PC-3 (cell line): ENCODE results near the gene TGFBR3. TPM values are rescaled to one million over a fixed set of nuclear protein-coding genes. Genes with fewer than 3 reads are reported as not detected.

Experiments
- ATAC-seq: fragments of 200-7000 bp; cut with Tn5 transposase; 2 replicates; pipeline ENCODE4 v1.9.1; 2020; ENCODE audit warnings: mild to moderate bottlenecking, moderate library complexity
- BruUV-seq: library from RNA; stranded (reverse); fragments of 400-500 nt; replicated peaks from 2 replicates; lab custom pipeline; 2021; lab: Mats Ljungman, UMichigan
- CTCF ChIA-PET: fragments of 300-600 bp; sonication (Branson Sonifier 250); formaldehyde crosslinking; loops from one replicate; lab custom pipeline; 2022; ENCODE audit warnings: antibody characterized with exemption; lab: Charles Lee
- POLR2A ChIA-PET: fragments of 300-600 bp; sonication (Branson Sonifier 250); formaldehyde crosslinking; loops from one replicate; lab custom pipeline; 2022; ENCODE audit warnings: antibody characterized with exemption; ENCODE audit not compliant: unreplicated experiment; lab: Charles Lee
- DNase-seq: peaks from one replicate; pipeline ENCODE4 v3.0.0-alpha.2; 2015
- H2AFZ ChIP-seq: fragments of 300-600 bp; sonication (generic); 2 replicates; pipeline ENCODE4 v1.6.0; 2016; ENCODE audit warnings: antibody characterized with exemption, low read length
- H3F3A ChIP-seq: fragments of 300-600 bp; sonication (generic); one replicate; pipeline ENCODE4 v1.6.0; 2017; ENCODE audit warnings: antibody characterized with exemption, low read length, control low read depth, mild to moderate bottlenecking; ENCODE audit not compliant: unreplicated experiment
- H3K27ac ChIP-seq: fragments of 300-600 bp; sonication (generic); 2 replicates; pipeline ENCODE4 v1.5.1; 2016; ENCODE audit warnings: mild to moderate bottlenecking, low read length
- H3K27me3 ChIP-seq: fragments of 300-600 bp; sonication (generic); 2 replicates; pipeline ENCODE4 v1.6.1; 2016; ENCODE audit warnings: low read length, mixed read lengths
- H3K36me3 ChIP-seq: fragments of 300-600 bp; sonication (generic); 2 replicates; pipeline ENCODE4 v1.6.1; 2016; ENCODE audit warnings: low read depth, mixed run types, low read length, mixed read lengths
- H3K4me1 ChIP-seq: fragments of 300-600 bp; sonication (generic); 2 replicates; pipeline ENCODE4 v1.5.1; 2016; ENCODE audit warnings: low read length; ENCODE audit not compliant: insufficient read depth
- H3K4me2 ChIP-seq: fragments of 300-600 bp; sonication (generic); 2 replicates; pipeline ENCODE4 v1.6.0; 2016; ENCODE audit warnings: low read length
- H3K4me3 ChIP-seq: fragments of 300-600 bp; sonication (generic); 2 replicates; pipeline ENCODE4 v1.5.1; 2016; ENCODE audit warnings: mild to moderate bottlenecking, low read length, mixed read lengths
- H3K79me2 ChIP-seq: fragments of 300-600 bp; sonication (generic); 2 replicates; pipeline ENCODE4 v1.6.1; 2017; ENCODE audit warnings: low read length, mixed read lengths
- H3K9ac ChIP-seq: fragments of 300-600 bp; sonication (generic); 2 replicates; pipeline ENCODE4 v1.6.0; 2016; ENCODE audit warnings: mild to moderate bottlenecking, low read length
- H3K9me2 ChIP-seq: fragments of 300-600 bp; sonication (generic); replicated peaks from 2 replicates; pipeline ENCODE4 v1.6.1; 2016; ENCODE audit warnings: mixed run types, low read length, mixed read lengths
- H3K9me3 ChIP-seq: fragments of 300-600 bp; sonication (generic); 2 replicates; pipeline ENCODE4 v1.6.1; 2016; ENCODE audit warnings: low read length, mixed read lengths
- H4K20me1 ChIP-seq: fragments of 300-600 bp; sonication (generic); 2 replicates; pipeline ENCODE4 v1.6.1; 2016; ENCODE audit warnings: low read length, mixed read lengths
- CTCF ChIP-seq: fragments of 300-600 bp; sonication (generic); conservative IDR thresholded peaks from 2 replicates; pipeline ENCODE4 v1.5.1; 2017; ENCODE audit warnings: antibody characterized with exemption, low read depth, mild to moderate bottlenecking, low read length
- EZH2 ChIP-seq: fragments of 300-600 bp; sonication (generic); IDR thresholded peaks from one replicate; pipeline ENCODE4 v1.6.1; 2017; ENCODE audit warnings: antibody characterized with exemption, mild to moderate bottlenecking, low read length; ENCODE audit not compliant: unreplicated experiment
- EZH2phosphoT487 ChIP-seq: fragments of 300-600 bp; sonication (generic); IDR thresholded peaks from 2 replicates; pipeline ENCODE4 v1.6.1; 2018; ENCODE audit warnings: mild to moderate bottlenecking, antibody characterized with exemption, low read length, borderline replicate concordance
- intact Hi-C: fragments of 100-400 bp; cut with micrococcal nuclease; formaldehyde crosslinking; loops from 2 replicates; pipeline ENCODE4 v1.9.0; 2023
- total RNA-seq: library from RNA; depleted of rRNA; stranded (reverse); fragments of >200 nt; gene quantifications from 2 replicates; pipeline ENCODE4 v1.2.3, GENCODE V29; 2014

TGFBR3 gene
- total RNA-seq, 1 experiment from 2014 or later, result 2.8 TPM

GRCh38 chr1:91816031-91816430 lies 69.9 kb downstream of the TGFBR3 start:
- Histone ChIP-seq H3K9ac (no peak overlapping the region), H3K4me2 (no peak overlapping the region), H3F3A (no peaks in the 10 kb centered on the region), H3K27me3 (no peaks in the 10 kb centered on the region), H3K4me3 (no peak overlapping the region), H3K9me3 (no peaks in the 10 kb centered on the region), H3K9me2 (no peaks in the 10 kb centered on the region), H2AFZ (no peak overlapping the region), H3K27ac (no peak overlapping the region), H3K4me1 (0 out of 2 replicates have a peak, but pooled peaks cover 6% of the 10 kb centered on the region), H3K36me3 (no peaks in the 10 kb centered on the region), H3K79me2 (no peaks in the 10 kb centered on the region), H4K20me1 (no peaks in the 10 kb centered on the region)
- DNase-seq (no peak), ATAC-seq (no peak)
- no TSS peak for BruUV-seq
- ChIA-PET POLR2A (interaction anchor here (0.6 kb wide), 1 partner anchor 11 kb away, joined by 9 read pairs; no protein-coding TSS in a partner anchor), CTCF (no interaction called here)
- no peak for TF ChIP-seq EZH2
- no peak for TF ChIP-seq EZH2phosphoT487
- no peak for TF ChIP-seq CTCF
- intact Hi-C loops, result no loop called here

- POLR2A ChIA-PET, result no interaction called here
Observed at GRCh38 chr1:91814448-91814847, 71.5 kb downstream of the TGFBR3 start.

More at GRCh38 chr1:91814448-91814847, 71.5 kb downstream of the TGFBR3 start:
- no peak overlapping the region for H2AFZ ChIP-seq
- DNase-seq (no peak), ATAC-seq (no peak)
- TF ChIP-seq EZH2phosphoT487 (no peak), CTCF (no peak), EZH2 (no peak)
- H3K79me2 ChIP-seq, result no peaks in the 10 kb centered on the region
- H3K4me1 ChIP-seq, result peaks cover 2% of the 10 kb centered on the region
- no peak overlapping the region for H3K4me3 ChIP-seq
- intact Hi-C loops, result no loop called here
- no TSS peak for BruUV-seq
- H3K36me3 ChIP-seq, result no peaks in the 10 kb centered on the region
- no peaks in the 10 kb centered on the region for H3K27me3 ChIP-seq
- H3K27ac ChIP-seq, result no peak overlapping the region
- H3K4me2 ChIP-seq, result no peak overlapping the region
- CTCF ChIA-PET, result no interaction called here
- H3K9ac ChIP-seq, result no peak overlapping the region
- no peaks in the 10 kb centered on the region for H4K20me1 ChIP-seq
- H3F3A ChIP-seq, result no peaks in the 10 kb centered on the region
- no peaks in the 10 kb centered on the region for H3K9me2 ChIP-seq
- H3K9me3 ChIP-seq, result no peaks in the 10 kb centered on the region
